GM18526 (cell line): ENCODE measurements around the gene PLD6.

ENCODE experiments used
- POLR2A ChIP-seq: IDR thresholded peaks from 3 replicates; pipeline ENCODE4 v1.6.1; 2011; ENCODE audit not compliant: insufficient read length; ENCODE audit errors: extremely low read depth

The PLD6 gene

DNA sequence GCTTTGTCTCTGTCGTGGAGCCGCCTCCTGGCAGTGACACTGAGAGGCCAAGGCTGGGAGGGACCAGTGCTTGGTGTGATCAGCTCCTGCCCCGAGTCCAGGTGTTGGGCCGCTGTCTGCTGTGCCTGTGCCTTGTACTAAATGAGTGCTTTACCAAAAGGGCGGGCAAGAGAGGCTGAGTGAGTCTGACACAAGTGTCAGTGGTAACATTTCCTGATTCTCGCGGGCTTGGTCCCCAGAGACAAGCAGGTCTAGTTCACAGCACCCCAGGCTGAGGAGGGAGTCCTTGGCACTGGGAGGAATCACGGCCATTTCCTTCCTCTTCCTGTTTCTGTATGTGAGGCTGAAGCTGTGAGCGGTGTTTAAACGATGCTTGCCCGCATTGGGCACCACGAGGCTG is 30.2 kb downstream of the PLD6 start:
- TF ChIP-seq POLR2A, result no peak

DNA sequence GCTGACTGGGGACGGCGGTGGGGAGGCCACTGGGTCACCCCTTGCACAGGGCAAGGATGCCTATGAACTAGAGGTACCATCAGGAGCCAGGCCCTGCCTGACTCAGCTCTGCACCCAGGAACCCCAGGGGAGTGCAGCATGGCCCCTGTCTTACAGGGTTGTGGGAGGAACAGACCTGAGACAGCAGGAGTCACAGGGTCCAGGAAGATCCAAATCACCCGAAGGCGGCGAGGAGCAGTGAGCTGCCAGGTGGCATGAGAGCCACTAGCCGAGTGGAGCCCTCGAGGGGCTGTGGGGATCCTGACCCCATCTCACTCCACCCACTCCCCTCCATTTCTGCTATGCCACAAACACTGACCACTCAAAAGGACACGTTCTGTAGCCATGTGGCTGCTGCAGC is 30.8 kb downstream of the PLD6 start:
- no peak for TF ChIP-seq POLR2A

DNA sequence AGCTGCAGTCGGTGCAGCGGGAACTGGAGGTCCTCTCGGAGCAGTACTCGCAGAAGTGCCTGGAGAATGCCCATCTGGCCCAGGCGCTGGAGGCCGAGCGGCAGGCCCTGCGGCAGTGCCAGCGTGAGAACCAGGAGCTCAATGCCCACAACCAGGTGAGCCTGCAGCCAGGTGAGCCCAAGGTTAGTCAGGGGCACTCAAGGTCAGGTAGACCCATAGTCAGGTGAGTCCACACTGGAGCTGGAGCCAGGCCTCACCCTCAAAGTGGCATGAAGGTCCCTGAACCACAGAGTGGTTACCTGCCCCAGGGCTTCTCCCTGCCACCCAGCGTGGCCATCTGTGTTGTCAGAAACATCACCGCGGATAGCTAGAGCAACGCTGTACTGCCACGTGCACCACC is 32.2 kb downstream of the PLD6 start:
- no peak for TF ChIP-seq POLR2A

- TF ChIP-seq POLR2A, result no peak
These were observed 33.1 kb downstream of the PLD6 start for GRCh38 chr17:17172990-17173389.

DNA sequence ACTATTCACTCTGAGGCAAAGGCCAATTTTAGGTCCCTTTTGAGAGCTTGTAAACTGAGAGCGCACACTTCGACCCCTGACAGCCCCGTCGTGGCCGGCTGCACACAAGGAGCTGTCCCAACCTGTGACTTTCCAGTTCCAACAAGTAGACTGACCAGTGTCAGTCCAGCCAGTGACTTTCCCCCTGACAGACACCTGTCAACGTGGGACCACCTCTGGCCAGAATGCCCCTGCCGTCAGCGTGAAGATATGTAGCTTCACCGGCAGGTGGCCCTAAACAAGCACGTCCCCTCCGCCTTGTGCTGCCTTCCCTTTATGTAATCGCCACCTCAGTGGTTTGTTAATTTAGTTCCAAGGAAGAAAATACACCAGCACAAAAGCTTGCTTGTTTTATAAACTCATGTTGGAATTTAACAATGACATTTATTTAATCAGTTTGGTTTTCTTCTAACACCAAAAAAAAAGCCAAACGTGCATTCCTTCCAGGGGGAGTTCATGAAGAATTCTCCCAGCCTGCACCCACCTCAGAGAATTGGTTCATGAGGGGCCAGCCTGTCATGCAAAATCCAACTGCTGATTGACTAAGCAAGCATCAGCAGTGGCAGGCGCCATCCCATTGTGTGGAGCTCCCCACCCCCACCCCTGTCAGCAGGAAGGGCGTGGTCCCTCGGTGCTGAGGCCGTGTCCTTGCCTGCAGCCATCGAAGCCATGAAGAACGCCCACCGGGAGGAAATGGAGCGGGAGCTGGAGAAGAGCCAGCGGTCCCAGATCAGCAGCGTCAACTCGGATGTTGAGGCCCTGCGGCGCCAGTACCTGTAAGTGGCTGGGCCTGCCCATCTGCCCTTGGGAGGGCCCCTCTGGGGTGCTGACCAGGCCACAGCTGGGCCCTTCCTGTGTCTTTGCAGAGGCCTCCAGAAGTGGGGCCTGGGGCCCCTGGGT is 33.9 kb downstream of the PLD6 start:
- TF ChIP-seq POLR2A, result no peak

- no peak for TF ChIP-seq POLR2A
These were observed 34.9 kb downstream of the PLD6 start for GRCh38 chr17:17171186-17171585.

- no peak for TF ChIP-seq POLR2A
These were observed 35.7 kb downstream of the PLD6 start for GRCh38 chr17:17170346-17170985.

GRCh38 chr17:17169396-17169795 is 36.7 kb downstream of the PLD6 start:
- TF ChIP-seq POLR2A, result no peak

DNA sequence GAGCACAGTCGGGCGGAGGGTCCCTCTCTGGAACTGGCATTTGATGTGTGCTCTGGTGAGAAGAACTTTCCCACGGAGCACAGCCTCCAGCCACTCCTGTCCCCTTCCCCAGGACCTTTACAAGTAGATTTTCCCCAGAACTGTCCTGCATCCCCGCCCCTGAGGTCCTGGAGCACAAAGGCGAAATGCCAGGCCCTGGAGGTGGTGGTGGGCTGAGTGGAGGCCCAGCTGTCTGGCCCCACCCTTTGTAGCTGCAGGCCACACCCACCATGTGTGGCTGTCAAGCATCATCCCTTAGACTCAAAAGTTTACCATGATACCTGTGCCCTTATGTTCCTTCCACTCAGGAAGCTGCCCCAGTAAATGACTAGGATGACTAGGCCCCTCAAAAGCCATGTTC is 37.7 kb downstream of the PLD6 start:
- no peak for TF ChIP-seq POLR2A

- no peak for TF ChIP-seq POLR2A
These were observed 38.1 kb downstream of the PLD6 start for GRCh38 chr17:17167986-17168385.

DNA sequence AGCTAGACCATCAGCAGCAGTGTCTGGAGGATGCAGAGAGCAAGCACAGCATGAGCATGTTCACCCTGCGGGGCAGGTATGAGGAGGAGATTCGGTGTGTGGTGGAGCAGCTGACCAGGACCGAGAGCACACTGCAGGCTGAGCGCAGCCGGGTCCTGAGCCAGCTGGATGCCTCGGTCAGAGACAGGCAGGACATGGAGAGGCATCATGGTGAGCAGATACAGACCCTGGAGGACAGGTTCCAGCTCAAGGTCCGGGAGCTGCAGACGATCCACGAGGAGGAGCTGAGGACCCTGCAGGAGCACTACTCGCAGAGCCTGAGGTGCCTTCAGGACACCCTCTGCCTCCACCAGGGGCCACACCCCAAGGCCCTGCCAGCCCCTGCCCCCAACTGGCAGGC is 38.8 kb downstream of the PLD6 start:
- TF ChIP-seq POLR2A, result no peak

DNA sequence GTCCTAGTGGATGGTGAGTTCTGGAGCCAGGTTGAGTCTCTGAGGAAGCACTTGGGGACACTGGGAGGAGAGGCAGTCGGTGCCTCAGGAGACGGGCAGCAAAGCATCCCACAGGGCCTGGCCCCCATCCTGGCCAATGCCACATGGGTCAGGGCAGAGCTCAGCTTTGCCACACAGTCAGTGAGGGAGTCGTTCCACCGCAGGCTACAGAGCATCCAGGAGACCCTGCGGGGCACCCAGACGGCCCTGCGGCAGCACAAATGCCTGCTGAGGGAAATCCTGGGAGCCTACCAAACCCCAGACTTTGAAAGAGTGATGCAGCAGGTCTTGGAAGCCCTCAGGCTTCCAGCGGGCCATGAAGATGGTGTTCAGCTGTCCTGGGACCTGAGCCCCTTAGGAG is 39.7 kb downstream of the PLD6 start:
- no peak for TF ChIP-seq POLR2A

DNA sequence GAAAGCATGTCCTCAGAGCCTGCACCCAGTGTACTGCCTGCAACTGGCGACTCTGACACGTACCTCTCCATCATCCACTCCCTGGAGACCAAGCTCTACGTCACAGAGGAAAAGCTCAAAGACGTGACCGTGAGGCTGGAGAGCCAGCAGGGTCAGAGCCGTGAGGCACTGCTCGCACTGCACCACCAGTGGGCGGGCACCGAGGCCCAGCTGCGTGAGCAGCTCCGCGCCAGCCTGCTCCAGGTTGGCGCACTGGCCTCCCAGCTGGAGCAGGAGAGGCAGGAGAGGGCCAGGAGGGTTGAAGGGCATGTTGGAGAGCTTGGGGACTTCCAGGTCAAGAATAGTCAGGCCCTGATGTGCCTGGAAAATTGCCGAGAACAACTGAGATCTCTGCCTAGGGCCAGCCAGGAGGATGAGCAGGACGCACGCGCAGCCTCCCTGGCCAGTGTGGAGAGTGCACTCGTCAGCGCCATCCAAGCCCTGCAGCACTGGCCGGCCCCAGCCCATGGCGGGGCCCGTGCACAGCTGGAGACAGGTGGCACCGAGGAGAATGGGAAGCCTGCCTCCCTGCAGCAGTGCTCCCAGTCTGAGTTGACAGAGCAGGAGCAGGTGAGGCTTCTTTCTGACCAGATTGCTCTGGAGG is 40.3 kb downstream of the PLD6 start:
- TF ChIP-seq POLR2A, result no peak

GRCh38 chr17:17164676-17165075 is 41.5 kb downstream of the PLD6 start:
- no peak for TF ChIP-seq POLR2A

DNA sequence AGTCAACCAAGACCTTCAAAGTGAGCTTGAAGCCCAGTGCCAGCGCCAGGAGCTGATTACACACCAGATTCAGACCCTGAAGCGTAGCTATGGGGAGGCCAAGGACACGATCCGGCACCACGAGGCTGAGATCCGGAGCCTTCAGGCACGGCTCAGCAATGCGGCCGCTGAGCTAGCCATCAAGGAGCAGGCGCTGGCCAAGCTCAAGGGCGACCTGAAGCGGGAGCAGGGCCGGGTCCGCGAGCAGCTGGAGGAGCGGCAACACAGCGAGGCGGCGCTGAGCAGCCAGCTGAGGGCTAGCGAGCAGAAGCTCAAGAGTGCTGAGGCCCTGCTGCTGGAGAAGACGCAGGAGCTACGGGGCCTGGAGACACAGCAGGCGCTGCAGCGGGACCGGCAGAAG is 42.0 kb downstream of the PLD6 start:
- no peak for TF ChIP-seq POLR2A

DNA sequence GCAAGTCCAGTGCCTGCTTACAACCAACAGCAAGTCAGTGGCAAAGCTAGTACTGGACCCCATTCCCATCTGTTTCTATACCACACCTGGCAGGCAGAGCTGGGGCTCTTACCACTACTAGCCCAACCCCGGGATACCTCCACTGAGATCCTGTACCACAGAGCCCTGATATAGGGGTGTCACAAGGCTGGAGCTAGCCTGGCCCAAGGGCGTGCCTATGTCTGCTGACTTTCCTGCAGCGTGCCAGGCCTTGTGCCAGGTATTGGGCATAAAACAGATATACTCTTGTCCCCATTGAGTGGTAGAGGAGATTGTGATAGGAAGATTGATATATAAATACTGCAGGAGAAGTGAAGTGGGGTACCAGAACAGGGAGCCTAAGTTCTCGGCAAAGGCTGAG is 44.4 kb downstream of the PLD6 start:
- TF ChIP-seq POLR2A, result no peak
